ENCODE data around the gene CDKN2C.
A peak's percentile ranks its signal among the peaks of the same experiment; 100 is the strongest.

The CDKN2C gene

DNA sequence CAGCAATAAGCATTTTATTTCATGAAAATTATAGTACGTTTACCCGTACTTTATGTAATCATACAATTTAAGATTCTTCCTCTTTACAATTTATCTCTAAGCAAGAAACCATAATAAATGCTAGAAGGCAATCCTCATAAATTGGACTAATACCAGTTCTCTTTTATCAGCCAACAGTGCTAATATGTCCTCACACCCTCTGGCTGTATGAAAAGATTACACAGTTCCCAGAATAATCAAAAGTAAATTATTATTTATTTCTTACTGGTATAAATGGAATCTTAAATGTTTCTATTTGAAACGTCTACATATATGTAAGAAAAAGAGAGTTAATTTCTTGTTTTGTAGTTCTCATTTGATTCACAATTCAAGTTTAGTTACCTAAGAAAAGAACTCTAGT lies 3.1 kb upstream of the CDKN2C start:
- no peak for DNase-seq

DNA sequence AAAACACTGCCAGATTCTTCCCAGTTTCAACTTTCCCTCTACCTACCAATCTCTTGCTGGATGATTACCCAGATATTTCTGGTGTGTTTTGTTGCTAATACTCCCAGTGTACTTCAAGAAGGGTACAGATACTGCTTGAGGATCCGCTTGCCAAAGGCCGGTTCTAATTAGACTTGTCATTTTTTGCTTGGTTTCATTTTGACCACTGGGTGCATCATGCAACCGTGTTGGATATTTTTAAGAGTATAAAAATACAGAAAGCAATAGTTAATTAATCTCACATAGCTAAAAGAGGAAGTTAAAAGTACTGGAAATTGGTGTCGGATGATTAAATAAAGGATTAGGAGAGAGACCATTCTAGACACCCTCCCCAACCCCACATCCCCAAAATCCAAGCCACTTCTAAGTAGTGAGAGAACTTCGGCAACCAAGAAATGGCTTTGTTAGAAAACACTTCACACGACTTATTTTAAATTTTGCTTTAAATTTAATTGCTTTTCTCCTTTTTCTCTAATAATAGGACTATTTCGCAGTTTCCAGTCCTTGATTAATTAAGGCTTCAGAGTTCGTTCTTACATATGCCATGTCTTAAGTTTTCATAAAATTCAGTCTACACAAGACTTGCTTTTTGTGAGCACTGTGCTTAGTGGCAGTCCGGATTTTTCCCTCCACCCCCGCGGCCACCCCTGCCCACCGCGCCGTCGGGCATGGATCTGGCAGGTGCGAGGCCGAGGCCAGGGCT lies 2.5 kb upstream of the CDKN2C start:
- DNase-seq, result no peak

DNA sequence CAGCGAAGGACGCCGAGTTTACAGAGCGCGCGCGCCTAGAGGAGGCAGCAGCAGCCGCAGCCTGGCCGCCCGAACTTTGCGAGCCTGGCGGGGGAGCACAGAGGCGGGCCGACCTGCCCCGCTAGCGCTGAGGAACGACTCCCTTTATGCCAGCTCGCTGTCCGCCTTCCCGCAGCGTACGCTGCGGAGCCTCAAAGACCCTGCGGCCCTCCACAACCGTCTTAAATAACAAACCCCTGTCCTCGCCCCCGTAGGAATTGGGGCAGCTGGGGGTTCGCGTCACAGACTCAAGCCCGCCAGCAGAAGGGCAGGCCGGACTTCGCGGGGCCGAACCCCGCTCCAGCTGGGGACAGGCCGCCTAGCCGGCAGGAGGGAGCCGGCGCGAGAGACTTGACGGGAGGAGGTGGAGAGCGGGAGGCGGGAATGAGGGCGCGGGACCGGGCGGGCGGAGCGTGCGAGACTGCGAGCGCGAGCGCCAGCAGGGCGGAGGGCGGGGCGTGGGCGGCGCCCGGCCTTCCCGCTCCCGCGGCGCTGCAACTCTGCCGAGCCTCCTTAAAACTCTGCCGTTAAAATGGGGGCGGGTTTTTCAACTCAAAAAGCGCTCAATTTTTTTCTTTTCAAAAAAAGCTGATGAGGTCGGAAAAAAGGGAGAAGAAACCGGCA lies 1.8 kb upstream of the CDKN2C start:
- DNase-seq, result peak; percentile 93

DNA sequence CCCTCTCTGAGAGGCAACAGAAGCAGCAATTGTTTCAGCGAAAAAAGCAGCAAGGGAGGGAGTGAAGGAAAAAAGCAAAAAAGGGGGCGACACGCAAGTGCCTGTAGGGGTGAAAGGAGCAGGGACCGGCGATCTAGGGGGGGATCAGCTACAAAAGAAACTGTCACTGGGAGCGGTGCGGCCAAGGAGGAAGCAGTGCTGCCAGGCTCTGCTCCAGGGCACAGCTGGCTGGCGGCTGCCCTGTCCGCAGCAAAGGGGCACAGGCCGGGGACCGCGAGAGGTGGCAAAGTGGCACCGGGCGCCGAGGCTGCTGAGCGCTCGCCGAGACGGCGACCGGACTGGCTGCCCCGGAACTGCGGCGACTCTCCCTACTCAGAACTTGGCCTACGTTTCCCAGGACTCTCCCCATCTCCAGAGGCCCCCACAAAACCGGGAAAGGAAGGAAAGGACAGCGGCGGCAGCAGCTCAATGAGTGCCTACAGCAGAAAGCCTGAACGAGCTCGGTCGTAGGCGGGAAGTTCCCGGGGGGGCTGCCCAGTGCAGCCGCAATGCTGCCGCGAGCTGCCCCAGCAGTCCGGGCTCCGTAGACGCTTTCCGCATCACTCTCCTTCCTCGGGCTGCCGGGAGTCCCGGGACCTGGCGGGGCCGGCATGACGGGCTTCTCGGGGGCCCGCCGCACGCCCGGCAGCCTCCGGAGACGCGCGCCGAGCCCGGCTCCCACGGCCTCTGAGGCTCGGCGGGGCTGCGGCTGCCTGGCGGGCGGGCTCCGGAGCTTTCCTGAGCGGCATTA lies 1.0 kb upstream of the CDKN2C start:
- no peak for DNase-seq

DNA sequence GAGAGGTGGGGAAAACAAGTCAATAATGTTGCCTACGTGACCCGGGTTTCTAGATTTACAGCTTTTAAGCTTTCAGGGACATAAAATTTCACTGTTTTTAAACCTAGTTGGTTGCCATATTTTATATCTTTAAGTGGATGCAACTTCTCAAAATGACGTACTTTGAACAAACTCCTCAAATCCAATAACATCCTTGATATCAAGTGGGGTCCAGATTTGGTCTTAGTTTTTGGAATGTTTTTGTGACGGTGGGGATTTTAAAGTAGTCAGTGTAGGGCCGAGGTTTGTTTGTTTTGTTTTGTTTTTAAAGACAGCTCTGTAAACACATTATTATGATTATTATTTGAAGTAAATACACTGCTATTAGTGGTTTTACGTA lies 453 bp downstream of the CDKN2C start:
- no peak for DNase-seq

DNA sequence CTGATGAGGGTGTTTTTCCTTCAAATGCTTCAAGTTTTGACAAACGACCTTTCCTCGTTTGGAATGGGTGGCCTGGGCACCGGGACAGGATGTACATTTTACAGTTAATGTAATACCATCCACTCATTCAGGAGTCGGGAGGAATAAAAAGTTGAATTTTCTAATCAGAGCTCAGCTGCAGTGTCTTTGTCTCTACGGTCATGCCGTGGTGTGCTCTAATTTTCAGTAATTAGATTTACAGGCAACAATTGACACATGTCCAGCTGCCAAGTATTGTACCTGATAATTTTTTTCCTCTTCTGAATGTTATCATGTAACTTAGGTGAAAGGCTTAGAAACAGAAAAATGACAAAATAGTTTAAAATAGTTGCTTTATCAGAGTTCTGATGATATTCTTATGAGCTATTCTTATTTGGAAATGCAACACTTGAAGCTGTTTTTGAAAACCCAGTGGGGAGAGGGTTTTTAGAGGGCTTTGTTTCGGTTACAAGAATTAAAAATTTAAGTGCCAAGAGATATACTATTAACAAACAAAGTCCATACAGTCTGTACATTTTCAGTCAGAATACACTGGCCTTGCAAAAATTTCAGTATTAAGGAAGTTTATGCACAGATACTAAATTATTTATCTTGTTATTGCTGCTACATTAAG lies 1.0 kb downstream of the CDKN2C start:
- no peak for DNase-seq

DNA sequence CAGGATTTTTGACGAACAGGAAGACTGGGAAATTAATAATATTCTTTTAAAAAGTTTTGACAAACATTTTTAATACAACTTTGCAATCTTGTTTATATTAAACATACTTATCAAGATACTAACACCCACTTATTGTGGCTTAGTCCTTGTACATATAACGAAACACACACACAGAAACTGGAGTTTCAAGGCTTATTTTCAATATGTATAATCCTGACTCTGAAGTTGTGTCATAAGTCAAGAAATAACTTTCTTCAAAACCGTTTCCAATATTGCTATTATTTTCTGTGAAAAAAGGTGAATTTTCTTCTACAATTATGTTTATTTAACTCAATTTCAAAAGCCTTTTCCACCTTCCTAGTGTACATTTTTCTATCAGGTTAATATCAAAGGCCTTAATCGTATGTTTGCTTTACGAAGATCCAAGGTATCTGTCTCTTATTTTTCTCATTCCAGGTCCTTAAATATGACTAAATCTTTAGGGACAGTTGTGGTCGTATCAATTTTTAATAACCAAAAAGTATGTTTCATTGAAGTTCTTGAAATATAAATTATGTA lies 1.8 kb downstream of the CDKN2C start:
- DNase-seq, result no peak

DNA sequence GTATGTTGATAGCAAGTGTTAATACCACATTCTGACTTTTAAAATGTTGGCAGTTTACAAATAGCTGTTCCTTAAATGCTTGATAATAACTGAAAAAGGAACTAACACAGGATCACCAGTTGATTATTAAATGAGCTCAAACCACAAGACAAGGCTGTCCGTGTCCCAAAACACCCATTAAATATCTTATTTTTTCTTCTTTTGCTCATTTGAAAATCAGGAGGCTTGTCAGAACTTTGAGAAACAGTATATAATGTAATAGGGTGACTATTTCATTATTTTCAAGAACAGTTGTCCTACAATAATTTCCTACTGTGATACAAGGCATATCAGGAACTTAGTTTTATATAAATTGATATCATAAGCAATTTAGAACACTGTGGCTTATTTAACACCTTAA lies 2.7 kb downstream of the CDKN2C start:
- DNase-seq, result no peak

DNA sequence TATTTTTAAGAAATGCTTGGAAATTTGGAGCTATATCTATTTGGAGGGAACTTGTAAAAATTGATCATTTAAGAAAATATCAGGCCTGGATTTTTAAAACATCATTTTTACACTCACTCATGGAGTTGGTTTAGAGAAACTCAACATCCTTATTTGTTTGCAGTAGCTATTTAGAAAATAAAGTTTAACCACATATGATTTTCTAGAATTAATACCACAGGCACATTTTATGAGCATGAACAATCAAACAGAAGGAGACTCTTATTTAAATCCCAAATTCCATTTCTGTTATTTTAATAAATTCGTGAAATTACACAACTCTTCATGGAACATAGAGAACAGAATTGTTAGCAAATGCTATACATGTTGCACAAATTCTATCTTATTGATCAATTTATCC lies 3.2 kb downstream of the CDKN2C start:
- DNase-seq, result no peak

DNA sequence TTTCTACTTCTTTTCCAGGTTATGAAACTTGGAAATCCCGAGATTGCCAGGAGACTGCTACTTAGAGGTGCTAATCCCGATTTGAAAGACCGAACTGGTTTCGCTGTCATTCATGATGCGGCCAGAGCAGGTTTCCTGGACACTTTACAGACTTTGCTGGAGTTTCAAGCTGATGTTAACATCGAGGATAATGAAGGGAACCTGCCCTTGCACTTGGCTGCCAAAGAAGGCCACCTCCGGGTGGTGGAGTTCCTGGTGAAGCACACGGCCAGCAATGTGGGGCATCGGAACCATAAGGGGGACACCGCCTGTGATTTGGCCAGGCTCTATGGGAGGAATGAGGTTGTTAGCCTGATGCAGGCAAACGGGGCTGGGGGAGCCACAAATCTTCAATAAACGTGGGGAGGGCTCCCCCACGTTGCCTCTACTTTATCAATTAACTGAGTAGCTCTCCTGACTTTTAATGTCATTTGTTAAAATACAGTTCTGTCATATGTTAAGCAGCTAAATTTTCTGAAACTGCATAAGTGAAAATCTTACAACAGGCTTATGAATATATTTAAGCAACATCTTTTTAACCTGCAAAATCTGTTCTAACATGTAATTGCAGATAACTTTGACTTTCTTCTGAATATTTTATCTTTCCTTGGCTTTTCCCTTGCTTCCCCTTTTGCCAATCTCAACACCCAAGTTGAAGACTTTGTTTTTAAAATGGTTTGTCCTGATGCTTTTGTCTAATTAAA lies 4.0 kb downstream of the CDKN2C start:
- DNase-seq, result no peak

DNA sequence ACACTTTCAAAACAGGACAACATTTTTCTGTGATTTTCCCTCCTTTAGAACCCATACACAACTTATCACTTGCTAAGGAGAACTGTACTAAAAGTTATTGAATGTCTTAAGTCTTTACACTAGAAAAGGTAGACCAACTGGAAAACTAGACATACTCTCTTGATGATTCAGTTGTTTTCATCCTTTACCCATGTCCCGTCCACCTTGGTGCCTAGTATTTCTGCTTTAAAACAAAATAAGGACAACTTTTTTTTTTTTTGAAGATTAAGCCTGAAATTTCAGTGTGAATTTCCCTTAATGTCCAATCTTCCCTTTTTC lies 4.5 kb downstream of the CDKN2C start:
- DNase-seq, result no peak

DNA sequence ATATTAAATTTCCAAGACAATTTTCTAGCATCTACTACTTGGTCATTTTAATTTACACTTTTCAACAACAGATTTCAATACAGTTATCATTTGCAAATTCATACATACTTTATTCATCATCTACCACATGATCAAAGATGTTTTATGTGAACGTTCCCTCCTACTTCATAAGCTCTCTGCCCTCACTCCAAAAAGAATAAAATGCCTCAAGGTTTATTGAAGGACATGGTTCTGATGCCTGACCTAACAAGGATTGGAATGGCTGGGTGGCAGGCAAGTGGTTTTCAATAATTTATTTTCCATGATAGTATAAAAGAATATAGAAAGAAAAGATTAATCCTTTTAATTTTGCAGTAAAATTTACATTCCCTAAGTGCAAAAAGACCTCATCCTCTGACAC lies 5.4 kb downstream of the CDKN2C start:
- no peak for DNase-seq

DNA sequence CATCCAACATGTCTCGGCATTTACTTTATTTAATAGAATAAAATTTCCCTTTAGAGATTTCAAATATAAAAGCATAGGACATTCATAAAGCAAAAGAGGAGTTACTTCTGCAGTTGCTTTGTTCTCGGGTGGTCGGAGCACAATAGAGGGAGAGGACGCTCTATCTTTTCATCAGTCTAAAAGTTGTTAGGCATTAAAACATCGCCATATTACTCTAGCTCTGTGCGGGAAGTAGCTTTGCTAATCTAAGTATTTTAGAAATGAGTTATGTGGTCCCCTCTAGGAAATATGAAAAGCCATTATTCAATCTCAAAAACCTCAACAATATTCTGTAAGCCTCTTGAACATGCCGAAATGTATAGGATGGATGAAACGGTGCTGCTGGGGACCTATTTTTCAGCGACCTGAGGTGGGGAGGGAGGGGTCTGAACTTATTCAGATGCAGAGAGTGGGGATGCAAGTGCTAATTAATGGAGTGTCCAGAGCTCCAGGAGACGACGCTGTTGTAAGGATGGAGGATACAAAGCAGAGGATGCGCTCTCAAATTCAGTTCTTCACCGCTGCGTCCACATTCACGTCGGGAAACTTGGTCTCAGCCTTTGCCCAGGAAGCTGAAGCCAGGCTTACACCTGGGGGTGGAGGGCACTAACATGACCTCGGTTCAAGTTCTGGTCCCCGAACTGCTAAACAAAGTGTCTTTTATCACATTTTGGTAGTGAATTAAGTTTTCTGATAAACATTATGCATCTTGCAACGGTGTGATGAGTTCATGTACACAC lies 6.3 kb downstream of the CDKN2C start:
- peak; percentile 31 for DNase-seq

DNA sequence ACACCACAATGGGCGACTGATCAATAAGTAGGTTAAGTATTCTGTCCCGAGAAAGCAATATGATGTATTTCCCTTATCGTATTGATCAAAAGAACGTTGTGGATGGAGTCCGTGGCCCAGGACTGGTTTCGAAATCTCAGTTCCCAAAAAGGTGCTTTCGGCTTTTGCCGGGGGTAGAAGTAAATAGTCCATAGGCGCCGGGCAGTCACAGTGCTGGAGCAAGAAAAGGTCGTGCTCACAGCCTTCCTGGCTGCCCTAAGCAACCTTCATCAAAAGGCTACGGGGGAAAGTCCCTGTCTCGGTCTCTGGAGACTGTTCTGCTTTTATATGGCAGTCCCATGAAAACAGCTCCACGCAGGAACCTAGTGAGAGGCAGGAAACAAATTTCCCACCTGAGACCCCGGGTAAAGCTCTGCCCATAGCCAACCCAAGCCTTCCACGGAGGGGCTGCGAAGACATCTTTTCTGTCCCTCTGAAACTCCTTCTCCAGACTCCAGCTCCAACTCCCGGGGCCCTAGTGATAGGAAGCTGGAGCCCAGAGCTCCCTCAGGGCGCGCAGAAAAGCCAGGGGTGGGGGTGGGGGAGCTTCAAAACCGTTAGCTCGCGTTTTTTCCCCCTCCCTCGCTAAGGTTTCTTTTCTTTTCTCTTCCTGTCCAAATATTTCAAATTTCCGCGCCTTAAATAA lies 7.0 kb downstream of the CDKN2C start:
- DNase-seq, result peak; percentile 60

DNA sequence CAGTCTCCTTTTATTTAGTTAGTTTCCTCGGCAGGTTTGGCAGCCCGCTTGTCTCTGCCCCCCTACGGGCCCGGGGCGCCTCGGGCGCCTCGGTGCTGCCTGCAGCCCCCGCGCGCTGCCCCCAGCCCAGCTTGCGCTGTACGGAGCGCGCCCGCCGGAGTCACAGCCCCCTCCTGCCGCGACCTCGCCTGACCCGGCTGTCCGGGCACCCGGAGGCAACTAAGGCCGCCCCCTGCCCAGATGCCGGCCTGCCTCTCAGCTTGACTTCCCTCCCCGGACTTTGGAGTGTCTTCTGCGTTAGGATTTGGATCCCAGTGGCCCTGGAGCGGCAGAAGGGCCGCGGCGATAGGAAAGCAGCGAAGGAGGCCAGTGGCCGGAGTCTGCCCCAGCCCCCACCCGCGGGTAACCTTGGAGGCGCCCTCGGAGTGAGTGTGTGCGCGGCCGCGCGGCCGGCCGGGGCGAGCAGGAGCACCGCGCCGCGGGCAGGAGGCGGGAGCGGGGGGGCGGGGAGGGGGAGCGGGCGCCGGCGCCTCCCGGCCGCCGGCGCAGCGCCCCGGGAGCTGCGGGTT lies 7.6 kb downstream of the CDKN2C start:
- peak; percentile 17 for DNase-seq

DNA sequence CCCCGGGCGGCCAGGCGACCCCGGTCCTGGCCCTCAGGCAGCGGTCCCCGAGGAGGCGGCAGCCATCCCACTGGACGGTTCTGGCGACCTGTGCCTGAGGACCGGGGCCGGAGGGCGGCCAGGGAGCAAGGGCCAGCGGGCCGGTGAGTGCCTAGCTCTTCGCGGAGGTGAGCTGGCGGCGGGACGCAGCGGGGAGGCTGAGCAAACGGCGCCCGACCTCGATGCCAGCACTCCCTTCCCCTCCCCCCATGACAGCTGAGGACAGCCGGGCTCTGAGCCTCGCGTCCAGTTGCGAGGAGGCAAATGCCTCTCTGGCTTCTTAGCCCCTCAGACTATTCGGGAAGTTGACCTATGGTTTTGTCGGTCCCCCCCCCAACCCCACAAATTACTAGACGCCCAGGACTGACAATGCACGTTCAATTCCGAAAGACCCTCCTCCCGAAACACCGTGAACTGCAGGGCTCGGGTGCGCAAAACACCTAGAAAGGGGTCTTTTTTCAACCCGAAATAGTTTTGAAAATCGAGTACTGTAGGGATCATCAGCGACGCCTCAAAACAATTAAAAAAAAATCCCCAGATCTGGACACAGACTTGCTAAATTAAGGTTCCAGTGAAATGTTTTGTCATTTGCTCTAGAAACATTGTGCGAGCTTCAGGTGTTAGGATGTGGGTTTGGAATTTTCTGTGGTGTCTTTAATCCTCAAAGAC lies 8.3 kb downstream of the CDKN2C start:
- peak; percentile 61 for DNase-seq

DNA sequence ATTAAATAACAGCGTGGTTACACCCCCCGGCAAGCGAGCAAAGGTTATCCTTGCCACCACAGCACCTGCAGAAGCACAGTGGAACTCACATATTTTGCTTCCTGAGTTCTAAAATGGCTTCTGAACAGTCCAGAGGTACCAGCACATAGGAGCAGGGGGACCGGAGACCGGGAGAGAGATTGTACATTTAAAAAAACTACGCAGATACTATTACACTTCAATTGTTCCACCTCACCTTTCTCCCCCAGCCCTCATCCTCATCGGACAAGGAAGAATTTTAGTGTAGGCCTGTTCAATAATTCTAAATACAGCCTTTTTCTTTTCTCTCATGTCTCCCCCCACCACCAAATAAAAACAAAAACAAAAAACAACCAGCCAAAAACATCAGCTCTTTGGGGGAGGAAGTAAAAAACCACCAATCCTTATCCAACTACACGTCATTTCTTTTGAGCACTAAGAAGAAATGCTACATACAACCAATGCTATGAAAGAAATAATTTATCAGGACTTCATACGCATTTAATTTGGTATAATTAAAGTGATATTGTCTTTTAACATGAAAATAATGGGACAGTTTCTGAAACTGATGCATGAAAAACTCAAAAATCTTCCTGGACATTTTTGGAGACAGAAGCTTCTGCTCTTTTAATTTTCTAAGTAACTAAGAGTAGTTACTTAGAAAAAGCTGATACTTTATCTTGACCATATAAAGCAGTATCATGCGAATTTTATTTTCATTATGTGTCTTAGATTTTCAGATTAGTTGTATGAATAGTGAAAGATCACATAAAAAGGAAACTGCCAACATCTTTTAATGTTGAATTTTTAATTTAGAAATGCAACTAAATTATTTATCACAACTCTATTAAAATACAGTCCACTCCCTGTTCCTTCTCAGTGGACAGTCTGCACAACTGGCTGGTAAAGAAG lies 9.1 kb downstream of the CDKN2C start:
- peak; percentile 51 for DNase-seq

DNA sequence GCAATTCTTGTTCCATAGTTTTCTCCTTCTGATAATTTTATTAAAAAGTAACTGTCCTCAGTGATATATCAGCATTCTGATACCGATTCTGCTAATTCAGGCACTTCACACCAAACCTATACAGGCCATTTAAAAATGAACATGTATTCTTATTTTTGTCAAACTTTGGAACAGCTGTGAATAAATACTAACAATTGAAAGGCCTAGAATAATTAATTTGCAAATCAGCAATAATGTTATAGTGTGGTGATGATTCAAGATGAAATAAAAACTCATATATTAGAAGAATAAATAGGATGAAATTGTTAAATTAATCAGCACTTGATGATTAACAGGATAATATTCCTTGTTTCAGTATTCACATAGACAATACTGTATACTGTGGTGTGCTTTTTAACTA lies 9.9 kb downstream of the CDKN2C start:
- DNase-seq, result no peak

DNA sequence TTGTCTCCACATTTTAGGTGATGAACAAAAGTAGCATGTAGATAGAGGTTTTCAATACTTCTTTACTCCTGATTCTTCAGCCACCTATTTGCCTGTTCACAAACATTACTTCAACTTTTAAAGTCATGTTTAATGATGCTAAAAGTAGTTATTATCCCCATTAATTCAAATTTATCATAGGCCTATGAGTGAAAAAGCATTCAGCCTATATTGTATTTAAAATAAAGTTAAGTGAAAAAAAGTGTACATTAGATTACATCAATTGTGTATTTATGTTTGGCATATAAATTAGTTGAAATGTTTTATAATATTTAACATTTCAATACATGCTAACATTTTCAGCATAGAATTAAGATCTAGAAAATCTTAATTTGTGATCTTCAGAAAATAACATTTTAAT lies 10.5 kb downstream of the CDKN2C start:
- no peak for DNase-seq

Measured in NCI-H2171 (cell line).